Neural cell (in vitro differentiated cells): ENCODE measurements around the gene VSIG4. TPM values are rescaled to one million over a fixed set of nuclear protein-coding genes. Genes with fewer than 3 reads are reported as not detected.
"Not testable (repeated sequence)": the region's sequence is repeated elsewhere in the genome, so short reads cannot be mapped to it uniquely, and the experiment has no call there.

ENCODE experiments used
- H2AFZ ChIP-seq: fragments of 200-600, 300-800 bp; sonication (generic), shearing (Covaris generic); 2 replicates; pipeline ENCODE4 v1.6.0; 2014; ENCODE audit warnings: low read depth, mild to moderate bottlenecking, antibody characterized with exemption, low read length, moderate library complexity
- H3F3A ChIP-seq: fragments of 200-600 bp; shearing (Covaris generic); 2 replicates; pipeline ENCODE4 v1.6.1; 2016; ENCODE audit warnings: mild to moderate bottlenecking, moderate library complexity, mixed read lengths, antibody characterized with exemption, low read length; ENCODE audit not compliant: insufficient read depth, poor library complexity, severe bottlenecking
- H3K27ac ChIP-seq: fragments of 200-600, 300-800 bp; sonication (generic), shearing (Covaris generic); 2 replicates; pipeline ENCODE4 v1.5.1; 2014; ENCODE audit warnings: mild to moderate bottlenecking, low read length, moderate library complexity
- H3K27me3 ChIP-seq: fragments of 300-800, 200-600 bp; sonication (generic), shearing (Covaris generic); 2 replicates; pipeline ENCODE4 v1.6.0; 2014; ENCODE audit warnings: mild to moderate bottlenecking, low read depth, low read length, moderate library complexity; ENCODE audit not compliant: insufficient read depth
- H3K36me3 ChIP-seq: fragments of 300-800, 200-600 bp; sonication (generic), shearing (Covaris generic); 2 replicates; pipeline ENCODE4 v1.5.1; 2014; ENCODE audit warnings: mild to moderate bottlenecking, antibody characterized with exemption, low read length, moderate library complexity; ENCODE audit not compliant: insufficient read depth
- H3K4me2 ChIP-seq: fragments of 300-800, 200-600 bp; sonication (generic), shearing (Covaris generic); 2 replicates; pipeline ENCODE4 v1.6.0; 2014; ENCODE audit warnings: mild to moderate bottlenecking, low read length
- H3K4me3 ChIP-seq: fragments of 300-800, 200-600 bp; sonication (generic), shearing (Covaris generic); 2 replicates; pipeline ENCODE4 v1.5.1; 2014; ENCODE audit warnings: mild to moderate bottlenecking, low read length, moderate library complexity
- H3K79me2 ChIP-seq: fragments of 200-600 bp; shearing (Covaris generic); replicated peaks from 2 replicates; pipeline ENCODE4 v1.6.0; 2014; ENCODE audit warnings: mild to moderate bottlenecking, low read length, moderate library complexity; ENCODE audit not compliant: insufficient read depth
- H3K9ac ChIP-seq: fragments of 300-800, 200-600 bp; sonication (generic), shearing (Covaris generic); 2 replicates; pipeline ENCODE4 v1.6.1; 2016; ENCODE audit warnings: mild to moderate bottlenecking, low read length, mixed read lengths
- H3K9me2 ChIP-seq: fragments of 200-600 bp; shearing (Covaris generic); 2 replicates; pipeline ENCODE4 v1.6.1; 2016; ENCODE audit warnings: mild to moderate bottlenecking, low read length, mixed read lengths; ENCODE audit not compliant: insufficient read depth
- H3K9me3 ChIP-seq: fragments of 200-600, 300-800 bp; sonication (generic), shearing (Covaris generic); 2 replicates; pipeline ENCODE4 v1.6.1; 2016; ENCODE audit warnings: mild to moderate bottlenecking, mixed run types, low read length, moderate library complexity, mixed read lengths
- H4K20me1 ChIP-seq: fragments of 200-600 bp; shearing (Covaris generic); 2 replicates; pipeline ENCODE4 v1.6.1; 2016; ENCODE audit warnings: mild to moderate bottlenecking, mixed run types; ENCODE audit not compliant: insufficient read depth
- CTCF ChIP-seq: fragments of 450-650 bp; IDR thresholded peaks from 2 replicates; pipeline ENCODE4 v1.5.1; 2014; ENCODE audit warnings: antibody characterized with exemption, mild to moderate bottlenecking, moderate library complexity; ENCODE audit not compliant: poor library complexity, severe bottlenecking
- EP300 ChIP-seq: fragments of 450-650 bp; conservative IDR thresholded peaks from 2 replicates; pipeline ENCODE4 v1.6.1; 2014; ENCODE audit warnings: antibody characterized with exemption, mild to moderate bottlenecking, moderate library complexity; ENCODE audit not compliant: poor library complexity, severe bottlenecking
- EZH2 ChIP-seq: fragments of 200-600, 300-800 bp; shearing (Covaris generic), sonication (generic); IDR thresholded peaks from 2 replicates; pipeline ENCODE4 v1.6.1; 2014; ENCODE audit warnings: antibody characterized with exemption, low read length, borderline replicate concordance, mild to moderate bottlenecking; ENCODE audit not compliant: insufficient read depth, poor library complexity, severe bottlenecking
- MXI1 ChIP-seq: fragments of 450-650 bp; conservative IDR thresholded peaks from 2 replicates; pipeline ENCODE4 v1.6.1; 2014; ENCODE audit warnings: antibody characterized with exemption, mild to moderate bottlenecking; ENCODE audit not compliant: poor library complexity, severe bottlenecking
- POLR2AphosphoS5 ChIP-seq: IDR thresholded peaks from 2 replicates; pipeline ENCODE4 v1.6.1; 2012
- RAD21 ChIP-seq: fragments of 450-650 bp; conservative IDR thresholded peaks from 2 replicates; pipeline ENCODE4 v1.6.1; 2014; ENCODE audit warnings: antibody characterized with exemption, mild to moderate bottlenecking, moderate library complexity
- REST ChIP-seq: IDR thresholded peaks from 2 replicates; pipeline ENCODE4 v1.6.1; 2012; ENCODE audit warnings: borderline replicate concordance
- SMC3 ChIP-seq: fragments of 450-650 bp; conservative IDR thresholded peaks from 2 replicates; pipeline ENCODE4 v1.6.1; 2014; ENCODE audit warnings: antibody characterized with exemption, mild to moderate bottlenecking, moderate library complexity; ENCODE audit not compliant: poor library complexity
- TAF1 ChIP-seq: IDR thresholded peaks from 2 replicates; pipeline ENCODE4 v1.6.1; 2012; ENCODE audit warnings: low read depth
- polyA plus RNA-seq: library from polyadenylated mRNA; depleted of rRNA; stranded (reverse); fragments of >200 nt; gene quantifications from 2 replicates; pipeline ENCODE4 v1.2.3, GENCODE V29; 2014

VSIG4 gene
- polyA plus RNA-seq, 1 donor from 2014 or later, result not detected

GRCh38 chrX:65985211-65985610 is 54.7 kb downstream of the VSIG4 start:
- no peaks in the 10 kb centered on the region for H3K79me2 ChIP-seq
- H3K9me3 ChIP-seq, result no peaks in the 10 kb centered on the region
- no peak overlapping the region for H3K9ac ChIP-seq
- H3F3A ChIP-seq, result no peaks in the 10 kb centered on the region
- H3K27me3 ChIP-seq, result no peaks in the 10 kb centered on the region
- H2AFZ ChIP-seq, result no peak overlapping the region
- TF ChIP-seq EZH2, result no peak
- no peak for TF ChIP-seq SMC3
- no peak for TF ChIP-seq EP300
- no peak for TF ChIP-seq POLR2AphosphoS5
- TF ChIP-seq REST, result no peak
- TF ChIP-seq CTCF, result no peak
- no peaks in the 10 kb centered on the region for H3K36me3 ChIP-seq
- no peaks in the 10 kb centered on the region for H4K20me1 ChIP-seq
- H3K4me2 ChIP-seq, result no peak overlapping the region
- H3K27ac ChIP-seq, result no peak overlapping the region
- no peaks in the 10 kb centered on the region for H3K9me2 ChIP-seq
- no peak overlapping the region for H3K4me3 ChIP-seq

GRCh38 chrX:65977161-65977560 is 62.7 kb downstream of the VSIG4 start:
- not testable (repeated sequence) for H3K4me3 ChIP-seq, H3K9ac ChIP-seq, H3K79me2 ChIP-seq, H3K36me3 ChIP-seq, H3K27me3 ChIP-seq, H3F3A ChIP-seq, H3K9me3 ChIP-seq, H3K9me2 ChIP-seq, H2AFZ ChIP-seq, H3K27ac ChIP-seq, H3K4me2 ChIP-seq, H4K20me1 ChIP-seq

- Histone ChIP-seq H3K9ac (no peak overlapping the region), H3K9me3 (no peaks in the 10 kb centered on the region), H4K20me1 (no peaks in the 10 kb centered on the region), H3K9me2 (no peaks in the 10 kb centered on the region), H3K79me2 (no peaks in the 10 kb centered on the region), H3K27ac (no peak overlapping the region), H3K36me3 (no peaks in the 10 kb centered on the region), H3K4me2 (no peak overlapping the region), H3F3A (no peaks in the 10 kb centered on the region), H3K4me3 (no peak overlapping the region), H2AFZ (no peak overlapping the region), H3K27me3 (no peaks in the 10 kb centered on the region)
- TF ChIP-seq TAF1, result no peak
- TF ChIP-seq EP300, result no peak
- TF ChIP-seq SMC3, result no peak
- TF ChIP-seq POLR2AphosphoS5, result no peak
- no peak for TF ChIP-seq CTCF
- no peak for TF ChIP-seq REST
- no peak for TF ChIP-seq MXI1
- no peak for TF ChIP-seq RAD21
- no peak for TF ChIP-seq EZH2
Measured at GRCh38 chrX:65976161-65976560, 63.7 kb downstream of the VSIG4 start.
